Activated CD8-positive, alpha-beta memory T cell treated with anti-CD3 and anti-CD28 coated beads, Interleukin-2, amount 10 ng/mL, durations not matched to agents 7 days and 5 days (primary cell): Measurements from ENCODE around the gene CSNK1A1L. TPM values are rescaled to one million over a fixed set of nuclear protein-coding genes. Genes with fewer than 3 reads are reported as not detected.

Experiments used
- ATAC-seq: fragments of 150-1000 bp; cut with Tn5 transposase; one replicate; pipeline ENCODE4 v1.10.0; 2021; ENCODE audit warnings: moderate library complexity
- CTCF ChIA-PET: fragments of 350-600 bp; sonication (Branson Sonifier 250); formaldehyde crosslinking; loops from one replicate; lab custom pipeline; 2021; ENCODE audit warnings: antibody characterized with exemption; lab: Charles Lee
- DNase-seq: peaks from one replicate; pipeline ENCODE4 v3.0.0-alpha.2; 2020
- H3K27ac Mint-ChIP-seq: one replicate; pipeline ENCODE4 v1.8.0; 2021; ENCODE audit warnings: mild to moderate bottlenecking, mixed read lengths
- H3K27me3 Mint-ChIP-seq: one replicate; pipeline ENCODE4 v1.8.0; 2021; ENCODE audit warnings: mixed read lengths
- H3K36me3 Mint-ChIP-seq: one replicate; pipeline ENCODE4 v1.8.0; 2021; ENCODE audit warnings: mild to moderate bottlenecking, mixed read lengths
- H3K4me1 Mint-ChIP-seq: one replicate; pipeline ENCODE4 v1.8.0; 2021; ENCODE audit warnings: mixed read lengths
- H3K4me3 Mint-ChIP-seq: one replicate; pipeline ENCODE4 v1.8.0; 2021; ENCODE audit warnings: mild to moderate bottlenecking, moderate library complexity, mixed read lengths
- H3K9me3 Mint-ChIP-seq: one replicate; pipeline ENCODE4 v1.8.0; 2022; ENCODE audit warnings: low read depth, mixed read lengths
- total RNA-seq, 2 experiments: library from RNA; stranded (reverse); gene quantifications; one replicate each; pipeline ENCODE4 v1.2.3, GENCODE V29; 2021

CSNK1A1L gene
- not detected for total RNA-seq

GRCh38 chr13:37105251-37105714 is at the start of gene CSNK1A1L:
Gene CSNK1A1L, minus strand, starts transcription at chr13:37105664. Its CDS starts 408 bp downstream, at chr13:37105256.
- CTCF ChIA-PET = no interaction called here
- Mint-ChIP-seq H3K27me3 (peaks cover 18% of the 10 kb centered on the region), H3K4me3 (no peak within 1 kb of the TSS), H3K4me1 (no peaks in the 10 kb centered on the region), H3K36me3 (no peaks in the 10 kb centered on the region), H3K9me3 (no peaks in the 10 kb centered on the region), H3K27ac (no peak within 1 kb of the TSS)
- ATAC-seq (no peak), DNase-seq (no peak)

- ATAC-seq (no peak), DNase-seq (no peak)
- H3K27ac Mint-ChIP-seq = no peak overlapping the region
- CTCF ChIA-PET = no interaction called here
- no peaks in the 10 kb centered on the region for H3K4me1 Mint-ChIP-seq
- H3K27me3 Mint-ChIP-seq = no peaks in the 10 kb centered on the region
- H3K9me3 Mint-ChIP-seq = no peaks in the 10 kb centered on the region
- H3K4me3 Mint-ChIP-seq = no peak overlapping the region
- H3K36me3 Mint-ChIP-seq = no peaks in the 10 kb centered on the region
These were observed 43.9 kb upstream of the CSNK1A1L start for GRCh38 chr13:37149380-37149779.

GRCh38 chr13:37148501-37148900 is 43.0 kb upstream of the CSNK1A1L start:
- DNase-seq (no peak), ATAC-seq (no peak)
- H3K27me3 Mint-ChIP-seq = no peaks in the 10 kb centered on the region
- H3K4me1 Mint-ChIP-seq = no peaks in the 10 kb centered on the region
- CTCF ChIA-PET = no interaction called here
- H3K27ac Mint-ChIP-seq = no peak overlapping the region
- H3K4me3 Mint-ChIP-seq = no peak overlapping the region
- H3K36me3 Mint-ChIP-seq = no peaks in the 10 kb centered on the region
- H3K9me3 Mint-ChIP-seq = no peaks in the 10 kb centered on the region

DNA sequence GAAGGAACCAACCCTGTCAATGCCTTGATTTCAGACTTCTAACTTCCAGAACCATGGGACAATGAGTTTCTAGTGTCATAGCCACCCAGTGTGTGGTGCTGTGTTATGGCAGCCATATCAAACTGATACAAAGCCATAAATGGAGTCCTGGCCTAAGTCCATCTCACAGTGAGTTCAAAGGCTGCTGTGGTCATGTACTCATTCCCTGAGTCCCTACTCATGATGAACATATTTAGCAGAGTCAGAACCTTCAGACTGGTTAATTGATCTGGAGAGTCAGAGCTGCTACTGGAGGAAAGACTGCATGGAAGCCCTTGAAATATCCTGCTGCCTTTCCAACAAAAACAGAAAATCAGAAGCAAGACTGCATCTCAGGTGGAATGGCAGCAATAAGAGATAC is 39.2 kb upstream of the CSNK1A1L start:
- Mint-ChIP-seq H3K4me1 (no peaks in the 10 kb centered on the region), H3K9me3 (no peaks in the 10 kb centered on the region), H3K36me3 (no peaks in the 10 kb centered on the region), H3K27me3 (no peaks in the 10 kb centered on the region), H3K27ac (no peak overlapping the region), H3K4me3 (no peak overlapping the region)
- CTCF ChIA-PET = no interaction called here
- no peak for DNase-seq
- no peak for ATAC-seq

- no peak for ATAC-seq
- no peaks in the 10 kb centered on the region for H3K4me1 Mint-ChIP-seq
- H3K4me3 Mint-ChIP-seq = no peak overlapping the region
- CTCF ChIA-PET = no interaction called here
- no peaks in the 10 kb centered on the region for H3K27me3 Mint-ChIP-seq
- no peaks in the 10 kb centered on the region for H3K9me3 Mint-ChIP-seq
- no peak for DNase-seq
- no peaks in the 10 kb centered on the region for H3K36me3 Mint-ChIP-seq
- H3K27ac Mint-ChIP-seq = no peak overlapping the region
These were observed 38.4 kb upstream of the CSNK1A1L start for GRCh38 chr13:37143911-37144310.

DNA sequence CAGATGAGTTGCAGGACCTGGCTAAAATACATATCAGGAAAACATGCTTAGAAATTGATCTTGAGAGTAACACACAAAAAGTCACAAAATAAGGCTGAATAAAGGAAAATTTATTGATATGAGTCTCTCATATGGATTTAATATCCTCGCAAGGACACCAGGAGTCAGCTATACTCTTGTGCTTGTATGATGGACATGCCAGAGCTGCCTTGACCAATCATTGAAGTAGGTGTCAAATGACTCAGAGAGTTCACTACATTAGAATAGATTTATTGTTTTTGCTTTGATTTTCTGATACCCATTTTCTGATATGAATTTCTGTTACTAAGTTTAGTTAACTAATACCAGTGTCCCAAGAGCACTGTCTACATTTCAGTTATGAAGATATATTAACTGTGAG is 37.4 kb upstream of the CSNK1A1L start:
- DNase-seq = no peak
- H3K4me1 Mint-ChIP-seq = no peaks in the 10 kb centered on the region
- no peaks in the 10 kb centered on the region for H3K27me3 Mint-ChIP-seq
- no peak overlapping the region for H3K4me3 Mint-ChIP-seq
- H3K36me3 Mint-ChIP-seq = no peaks in the 10 kb centered on the region
- no peak for ATAC-seq
- H3K9me3 Mint-ChIP-seq = no peaks in the 10 kb centered on the region
- no peak overlapping the region for H3K27ac Mint-ChIP-seq
- CTCF ChIA-PET = no interaction called here

DNA sequence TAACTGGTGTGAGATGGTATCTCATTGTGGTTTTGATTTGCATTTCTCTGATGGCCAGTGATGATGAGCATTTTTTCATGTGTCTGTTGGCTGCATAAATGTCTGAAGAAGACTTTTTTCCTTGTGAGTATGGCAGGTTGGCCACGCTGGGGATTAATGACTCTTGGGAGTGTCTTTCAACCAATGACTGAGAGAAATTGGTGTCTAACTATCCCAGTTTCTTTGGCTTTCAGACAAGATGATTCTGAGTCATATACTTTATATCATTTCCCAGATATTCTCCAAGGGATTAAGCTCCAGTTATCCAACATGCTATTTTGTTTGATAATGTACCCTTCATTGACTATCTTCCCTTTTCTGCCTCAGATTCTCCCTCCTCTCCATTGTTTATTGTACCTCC is 35.5 kb upstream of the CSNK1A1L start:
- no peak overlapping the region for H3K4me3 Mint-ChIP-seq
- CTCF ChIA-PET = no interaction called here
- H3K4me1 Mint-ChIP-seq = no peaks in the 10 kb centered on the region
- no peak overlapping the region for H3K27ac Mint-ChIP-seq
- H3K36me3 Mint-ChIP-seq = no peaks in the 10 kb centered on the region
- ATAC-seq = no peak
- H3K9me3 Mint-ChIP-seq = no peaks in the 10 kb centered on the region
- no peaks in the 10 kb centered on the region for H3K27me3 Mint-ChIP-seq
- no peak for DNase-seq

DNA sequence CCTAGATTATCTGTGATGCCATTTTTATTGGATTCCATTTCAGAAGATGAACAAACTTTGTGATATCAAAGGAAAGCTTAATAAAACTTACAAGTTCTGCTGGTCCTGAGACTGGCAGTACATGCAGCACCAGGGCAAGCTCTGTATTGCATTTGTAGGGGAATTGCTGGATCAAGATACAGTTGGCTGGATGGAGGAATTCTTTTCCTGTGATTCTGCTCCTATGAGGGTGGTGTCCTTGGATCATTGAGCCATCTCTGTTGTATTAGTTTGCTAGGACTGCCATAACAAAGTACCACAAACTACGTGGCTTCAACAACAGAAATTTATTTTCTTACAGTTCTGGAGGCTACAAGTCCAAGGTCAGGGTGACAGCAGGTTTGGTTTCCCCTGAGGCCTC is 33.9 kb upstream of the CSNK1A1L start:
- CTCF ChIA-PET = no interaction called here
- DNase-seq (no peak), ATAC-seq (no peak)
- no peaks in the 10 kb centered on the region for H3K9me3 Mint-ChIP-seq
- H3K4me3 Mint-ChIP-seq = no peak overlapping the region
- no peaks in the 10 kb centered on the region for H3K36me3 Mint-ChIP-seq
- no peaks in the 10 kb centered on the region for H3K27me3 Mint-ChIP-seq
- no peak overlapping the region for H3K27ac Mint-ChIP-seq
- H3K4me1 Mint-ChIP-seq = no peaks in the 10 kb centered on the region

DNA sequence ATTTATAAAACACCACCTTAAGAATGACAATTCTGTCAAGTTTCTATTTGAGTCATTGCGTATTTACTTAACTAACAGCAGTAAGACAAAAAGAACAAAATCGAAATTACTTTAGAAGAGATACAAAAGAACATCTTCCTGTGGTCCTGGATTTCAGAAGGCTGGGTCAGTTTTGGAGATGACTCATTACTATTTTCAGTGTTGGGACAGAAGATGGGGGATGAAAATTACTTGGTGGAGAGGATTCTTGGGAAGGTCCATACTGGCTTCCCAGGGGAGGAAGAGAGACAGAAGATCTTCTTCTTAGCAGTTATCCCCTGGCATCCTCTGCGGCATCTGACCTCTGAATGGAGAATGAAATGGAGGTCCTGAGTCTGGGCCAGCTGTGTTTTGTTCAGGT is 33.5 kb upstream of the CSNK1A1L start:
- H3K4me3 Mint-ChIP-seq = no peak overlapping the region
- ATAC-seq (no peak), DNase-seq (no peak)
- H3K27me3 Mint-ChIP-seq = no peaks in the 10 kb centered on the region
- H3K9me3 Mint-ChIP-seq = no peaks in the 10 kb centered on the region
- no peak overlapping the region for H3K27ac Mint-ChIP-seq
- H3K4me1 Mint-ChIP-seq = no peaks in the 10 kb centered on the region
- CTCF ChIA-PET = no interaction called here
- H3K36me3 Mint-ChIP-seq = no peaks in the 10 kb centered on the region

DNA sequence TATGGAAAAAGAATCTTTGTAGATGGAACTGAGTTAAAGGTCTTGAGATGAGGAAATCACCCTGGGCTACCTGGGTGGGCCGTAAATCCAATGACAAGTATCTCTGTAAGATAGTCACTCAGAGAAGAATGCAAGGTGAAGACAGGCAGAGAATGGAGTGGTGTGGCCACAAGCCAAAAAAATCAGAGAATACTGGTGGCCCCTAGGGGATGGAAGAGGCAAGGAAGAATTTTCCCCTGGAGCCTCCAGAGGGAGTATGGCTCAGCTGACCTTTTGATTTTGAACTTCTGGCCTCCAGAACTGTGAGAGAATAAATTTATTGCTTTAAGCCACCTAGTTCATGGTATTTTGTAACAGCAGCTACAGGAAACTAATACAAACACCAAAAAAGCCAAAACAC is 32.7 kb upstream of the CSNK1A1L start:
- no peaks in the 10 kb centered on the region for H3K36me3 Mint-ChIP-seq
- no peak for ATAC-seq
- no peak overlapping the region for H3K27ac Mint-ChIP-seq
- no peaks in the 10 kb centered on the region for H3K4me1 Mint-ChIP-seq
- DNase-seq = no peak
- H3K9me3 Mint-ChIP-seq = no peaks in the 10 kb centered on the region
- no peaks in the 10 kb centered on the region for H3K27me3 Mint-ChIP-seq
- CTCF ChIA-PET = no interaction called here
- no peak overlapping the region for H3K4me3 Mint-ChIP-seq

DNA sequence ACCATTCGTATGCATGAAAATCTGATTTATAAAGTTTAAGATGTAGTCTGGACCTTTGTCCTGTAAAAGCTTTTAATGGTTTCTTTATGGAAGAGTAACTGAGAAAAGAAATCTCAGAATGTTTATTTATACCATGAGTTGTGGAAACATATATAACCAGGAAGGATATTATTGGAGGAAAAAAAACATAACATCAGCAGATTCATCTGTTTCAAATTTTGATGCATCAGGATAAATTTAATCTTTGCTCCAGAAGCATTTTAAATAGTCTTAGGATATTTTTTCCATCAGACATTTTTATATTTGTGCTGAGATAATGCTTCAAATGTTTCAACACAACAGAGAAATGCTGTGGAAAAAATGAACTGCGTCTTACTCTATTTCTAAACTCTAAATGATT is 31.2 kb upstream of the CSNK1A1L start:
- ATAC-seq (no peak), DNase-seq (no peak)
- Mint-ChIP-seq H3K4me3 (no peak overlapping the region), H3K27me3 (no peaks in the 10 kb centered on the region), H3K4me1 (no peaks in the 10 kb centered on the region), H3K9me3 (no peaks in the 10 kb centered on the region), H3K36me3 (no peaks in the 10 kb centered on the region), H3K27ac (no peak overlapping the region)
- CTCF ChIA-PET = no interaction called here

DNA sequence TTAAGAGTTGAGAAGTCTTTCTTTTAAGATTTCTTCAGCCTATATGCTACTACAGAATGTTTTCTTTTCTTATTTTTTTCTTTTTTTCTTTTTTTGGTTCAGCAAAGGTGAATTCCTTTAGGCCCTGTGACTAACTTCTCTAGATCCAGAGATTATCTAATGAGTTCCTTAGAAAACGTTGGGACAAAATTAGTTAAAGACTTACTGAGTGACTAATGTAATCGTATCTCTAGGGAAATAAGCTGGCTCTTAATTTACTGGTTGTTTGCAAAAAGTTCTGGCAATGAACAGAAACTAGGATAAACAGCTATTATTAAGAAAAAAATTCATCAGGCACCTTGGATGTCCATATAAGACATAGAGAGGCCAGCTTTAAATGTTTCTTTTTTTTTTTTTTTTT is 30.7 kb upstream of the CSNK1A1L start:
- no peak overlapping the region for H3K27ac Mint-ChIP-seq
- DNase-seq (no peak), ATAC-seq (no peak)
- no peaks in the 10 kb centered on the region for H3K9me3 Mint-ChIP-seq
- no peaks in the 10 kb centered on the region for H3K36me3 Mint-ChIP-seq
- H3K27me3 Mint-ChIP-seq = no peaks in the 10 kb centered on the region
- no peak overlapping the region for H3K4me3 Mint-ChIP-seq
- CTCF ChIA-PET = no interaction called here
- H3K4me1 Mint-ChIP-seq = no peaks in the 10 kb centered on the region

DNA sequence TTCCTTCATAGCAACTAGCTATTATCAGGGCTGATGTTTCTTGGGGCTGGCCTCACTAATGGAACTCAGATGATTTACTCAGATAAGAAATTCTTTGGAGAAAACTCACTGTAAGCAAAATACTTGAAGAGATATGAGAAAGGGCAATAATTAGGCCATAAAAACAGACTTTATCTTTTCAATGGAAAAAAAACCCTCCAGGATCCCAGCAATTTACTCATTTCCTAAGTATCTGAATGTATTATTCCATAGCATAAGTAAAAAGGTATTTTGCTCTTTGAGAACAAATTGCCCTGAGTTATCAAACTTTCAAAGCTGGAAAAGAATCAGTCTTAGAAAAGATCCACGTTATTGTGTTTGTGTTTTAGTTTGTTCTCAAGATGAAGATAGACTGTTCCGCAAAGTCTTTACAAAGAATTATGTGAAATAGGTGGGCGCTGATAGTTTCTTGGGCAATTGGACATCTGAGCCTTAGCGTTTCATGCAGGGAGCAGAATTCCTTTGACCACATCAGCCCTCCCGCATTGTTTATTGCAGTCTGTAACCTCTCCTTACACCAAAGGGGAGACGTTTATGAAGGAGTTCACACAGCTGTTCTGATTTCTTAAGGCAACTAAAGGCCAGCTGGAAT is 29.1 kb upstream of the CSNK1A1L start:
- Mint-ChIP-seq H3K4me3 (no peak overlapping the region), H3K27me3 (no peaks in the 10 kb centered on the region), H3K36me3 (no peaks in the 10 kb centered on the region), H3K4me1 (no peaks in the 10 kb centered on the region), H3K9me3 (no peaks in the 10 kb centered on the region), H3K27ac (no peak overlapping the region)
- CTCF ChIA-PET = no interaction called here
- DNase-seq (no peak), ATAC-seq (no peak)

GRCh38 chr13:37132211-37132610 is 26.7 kb upstream of the CSNK1A1L start:
- no peaks in the 10 kb centered on the region for H3K4me1 Mint-ChIP-seq
- ATAC-seq = no peak
- no peaks in the 10 kb centered on the region for H3K27me3 Mint-ChIP-seq
- no peaks in the 10 kb centered on the region for H3K9me3 Mint-ChIP-seq
- no peaks in the 10 kb centered on the region for H3K36me3 Mint-ChIP-seq
- no peak overlapping the region for H3K27ac Mint-ChIP-seq
- DNase-seq = no peak
- CTCF ChIA-PET = no interaction called here
- no peak overlapping the region for H3K4me3 Mint-ChIP-seq

DNA sequence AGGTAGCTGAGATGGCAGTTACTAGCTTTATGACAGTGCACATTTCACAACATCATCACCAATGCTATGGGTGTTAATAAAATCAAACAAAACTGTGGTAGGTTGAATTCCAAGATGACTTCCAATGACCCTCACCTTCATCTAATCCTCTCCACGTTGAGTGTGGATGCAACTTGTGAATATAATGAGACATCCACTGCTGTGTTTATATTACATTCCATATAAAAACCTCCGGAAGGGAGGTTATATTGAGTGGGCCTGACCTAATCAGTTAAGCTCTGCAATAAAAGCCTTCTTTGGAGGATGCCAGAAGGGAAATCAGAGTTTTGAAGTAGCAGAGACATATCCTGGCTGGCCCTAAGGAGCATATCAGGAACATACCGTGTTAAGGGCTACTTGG is 25.6 kb upstream of the CSNK1A1L start:
- Mint-ChIP-seq H3K4me1 (no peaks in the 10 kb centered on the region), H3K36me3 (no peaks in the 10 kb centered on the region), H3K27ac (no peak overlapping the region), H3K4me3 (no peak overlapping the region), H3K27me3 (no peaks in the 10 kb centered on the region), H3K9me3 (no peaks in the 10 kb centered on the region)
- CTCF ChIA-PET = interaction anchor here (0.6 kb wide), 1 partner anchor 979 kb away, joined by 4 read pairs; no protein-coding TSS in a partner anchor
- DNase-seq = no peak
- no peak for ATAC-seq
